GM12891 (cell line): ENCODE measurements around the gene ANKFN1.

ENCODE experiments used
- PAX5 ChIP-seq: IDR thresholded peaks from 2 replicates; pipeline ENCODE4 v1.6.1; 2011; ENCODE audit warnings: low read length, moderate library complexity, mild to moderate bottlenecking; ENCODE audit not compliant: insufficient read depth, severe bottlenecking
- POLR2A ChIP-seq: IDR thresholded peaks from 2 replicates; pipeline ENCODE4 v1.6.1; 2011; ENCODE audit warnings: low read depth, low read length, control low read depth
- POLR2AphosphoS5 ChIP-seq: IDR thresholded peaks from 2 replicates; pipeline ENCODE4 v1.6.1; 2011; ENCODE audit warnings: low read depth, low read length, control low read depth
- POU2F2 ChIP-seq: IDR thresholded peaks from 2 replicates; pipeline ENCODE4 v1.6.1; 2011; ENCODE audit warnings: low read depth, mild to moderate bottlenecking, control low read depth, low read length, moderate library complexity
- SPI1 ChIP-seq: IDR thresholded peaks from 2 replicates; pipeline ENCODE4 v1.6.1; 2011; ENCODE audit warnings: low read depth, low read length, control low read depth
- TAF1 ChIP-seq: IDR thresholded peaks from 2 replicates; pipeline ENCODE4 v1.6.1; 2011; ENCODE audit warnings: low read depth, low read length, control low read depth

- TF ChIP-seq POLR2A (no peak), PAX5 (no peak), POLR2AphosphoS5 (no peak), SPI1 (no peak), TAF1 (no peak), POU2F2 (no peak)
Measured at GRCh38 chr17:56545106-56545505, 391.8 kb downstream of the ANKFN1 start.
